Panc1 (cell line): ENCODE results near the gene FAM13B. TPM values are rescaled to one million over a fixed set of nuclear protein-coding genes. Genes with fewer than 3 reads are reported as not detected.
A peak's percentile ranks its signal among the peaks of the same experiment; 100 is the strongest.

ENCODE experiments used
- ATAC-seq: fragments of 200-7000 bp; cut with Tn5 transposase; 2 replicates; pipeline ENCODE4 v1.9.1; 2020; ENCODE audit warnings: mild to moderate bottlenecking, moderate library complexity
- BruUV-seq: library from RNA; stranded (reverse); fragments of 400-500 nt; replicated peaks from 2 replicates; lab custom pipeline; 2021; lab: Mats Ljungman, UMichigan
- CTCF ChIA-PET: fragments of 300-600 bp; sonication (Branson Sonifier 250); formaldehyde crosslinking; loops from one replicate; lab custom pipeline; 2022; ENCODE audit warnings: antibody characterized with exemption; lab: Charles Lee
- POLR2A ChIA-PET: fragments of 300-600 bp; sonication (Branson Sonifier 250); formaldehyde crosslinking; loops from one replicate; lab custom pipeline; 2022; ENCODE audit warnings: antibody characterized with exemption; lab: Charles Lee
- DNase-seq: peaks from one replicate; pipeline ENCODE4 v3.0.0-alpha.2; 2010; ENCODE audit warnings: low read depth, low spot score
- H3K27ac ChIP-seq: 2 replicates; pipeline ENCODE4 v1.5.1; 2011; ENCODE audit warnings: mild to moderate bottlenecking, low read length, inconsistent platforms
- H3K27me3 ChIP-seq: fragments of 200-500 bp; sonication (Bioruptor generic); 2 replicates; pipeline ENCODE4 v1.6.0; 2014; ENCODE audit warnings: low read length, inconsistent platforms; ENCODE audit not compliant: control insufficient read depth, insufficient read depth
- H3K36me3 ChIP-seq: fragments of 200-500 bp; sonication (Bioruptor generic); 2 replicates; pipeline ENCODE4 v1.5.1; 2014; ENCODE audit warnings: inconsistent platforms, mild to moderate bottlenecking, low read length, moderate library complexity; ENCODE audit not compliant: control insufficient read depth, insufficient read depth
- H3K4me1 ChIP-seq: 2 replicates; pipeline ENCODE4 v1.5.1; 2011; ENCODE audit warnings: inconsistent platforms, mild to moderate bottlenecking, low read length, moderate library complexity; ENCODE audit not compliant: control insufficient read depth, insufficient read depth
- H3K4me3 ChIP-seq, 2 experiments: 2 replicates each; pipeline ENCODE4 v1.5.1; 2011 to 2012; ENCODE audit warnings: low read depth in 2 of 2, low read length in 2 of 2, mild to moderate bottlenecking in 2 of 2, inconsistent platforms in 1 of 2, moderate library complexity in 1 of 2
- H3K9me3 ChIP-seq: fragments of 200-500 bp; sonication (Bioruptor generic); 2 replicates; pipeline ENCODE4 v1.5.1; 2014; ENCODE audit warnings: low read depth, mild to moderate bottlenecking, inconsistent platforms, low read length, moderate library complexity; ENCODE audit not compliant: control insufficient read depth, insufficient read depth
- CTCF ChIP-seq: fragments of 450-650 bp; IDR thresholded peaks from 2 replicates; pipeline ENCODE4 v1.5.1; 2017; ENCODE audit warnings: mild to moderate bottlenecking
- POLR2AphosphoS5 ChIP-seq: IDR thresholded peaks from 2 replicates; pipeline ENCODE4 v1.6.1; 2012; ENCODE audit warnings: mild to moderate bottlenecking, low read depth, low read length, moderate library complexity
- REST ChIP-seq, 2 experiments: IDR thresholded peaks; 2 replicates each; pipeline ENCODE4 v1.6.1; 2011 to 2012; ENCODE audit warnings: low read depth in 2 of 2, control low read depth in 1 of 2, low read length in 1 of 2, mild to moderate bottlenecking in 1 of 2, moderate library complexity in 1 of 2; ENCODE audit not compliant: insufficient read depth in 1 of 2
- SIN3A ChIP-seq: IDR thresholded peaks from 2 replicates; pipeline ENCODE4 v1.6.1; 2012; ENCODE audit warnings: low read depth, mild to moderate bottlenecking, low read length, moderate library complexity, borderline replicate concordance; ENCODE audit not compliant: insufficient read depth
- TCF7L2 ChIP-seq: IDR thresholded peaks from 2 replicates; pipeline ENCODE4 v1.6.1; 2011; ENCODE audit warnings: mild to moderate bottlenecking, low read depth, low read length, inconsistent platforms
- in situ Hi-C: cut with HindIII; loops from 2 replicates; pipeline ENCODE4 v1.10.0; 2016; ENCODE audit warnings: low sequenced_read_pairs, low pct_unique_long_range_greater_than_20kb
- intact Hi-C: fragments of 100-400 bp; cut with micrococcal nuclease; formaldehyde crosslinking; loops from one replicate; pipeline ENCODE4 v1.10.0; 2022; ENCODE audit not compliant: unreplicated experiment
- total RNA-seq: library from RNA; stranded (reverse); gene quantifications from one replicate; pipeline ENCODE4 v1.2.1, GENCODE V29; 2021; ENCODE audit not compliant: unreplicated experiment

FAM13B gene
- total RNA-seq, 1 experiment from 2014 or later = 34.9 TPM

- ATAC-seq (no peak), DNase-seq (no peak)
- BruUV-seq = no TSS peak
- TF ChIP-seq REST (IDR thresholded peaks at IDR 0.05; ENCODE audit: insufficient read depth in 1 of 2, low read depth in 2 of 2, low read length in 1 of 2) (no peak), POLR2AphosphoS5 (no peak), SIN3A (no peak), TCF7L2 (no peak), CTCF (no peak)
- ChIA-PET CTCF (no interaction called here), POLR2A (interaction anchor here (0.6 kb wide), 1 partner anchor 180 kb away, joined by 7 read pairs; no protein-coding TSS in a partner anchor)
- Histone ChIP-seq H3K27ac (no peak overlapping the region), H3K4me3 (no peak overlapping the region), H3K4me1 (no peaks in the 10 kb centered on the region), H3K36me3 (peaks cover 4% of the 10 kb centered on the region), H3K27me3 (no peaks in the 10 kb centered on the region), H3K9me3 (no peaks in the 10 kb centered on the region)
- in situ Hi-C loops (no loop called here), intact Hi-C loops (no loop called here)
Observed at GRCh38 chr5:137932800-137933199, 100.1 kb downstream of the FAM13B start.

GRCh38 chr5:137923856-137924255 is 109.0 kb downstream of the FAM13B start:
- ChIA-PET POLR2A (no interaction called here), CTCF (no interaction called here)
- ATAC-seq = peak; percentile 63; the same call in 1 of the 2 replicates
- Histone ChIP-seq H3K4me3 (no peak overlapping the region), H3K9me3 (no peaks in the 10 kb centered on the region), H3K27me3 (no peaks in the 10 kb centered on the region), H3K27ac (no peak overlapping the region), H3K4me1 (no peaks in the 10 kb centered on the region), H3K36me3 (no peaks in the 10 kb centered on the region; the same call in 1 of the 2 replicates)
- TF ChIP-seq POLR2AphosphoS5 (peak; percentile 5; the same call in 1 of the 2 replicates), CTCF (no peak), REST (IDR thresholded peaks at IDR 0.05; ENCODE audit: insufficient read depth in 1 of 2, low read depth in 2 of 2, low read length in 1 of 2) (no peak), SIN3A (no peak), TCF7L2 (no peak)
- in situ Hi-C loops = no loop called here
- TSS peak; percentile 44 for BruUV-seq
- DNase-seq = no peak
- intact Hi-C loops = no loop called here
